Measurements from ENCODE around the gene TCEA3.

The TCEA3 gene

DNA sequence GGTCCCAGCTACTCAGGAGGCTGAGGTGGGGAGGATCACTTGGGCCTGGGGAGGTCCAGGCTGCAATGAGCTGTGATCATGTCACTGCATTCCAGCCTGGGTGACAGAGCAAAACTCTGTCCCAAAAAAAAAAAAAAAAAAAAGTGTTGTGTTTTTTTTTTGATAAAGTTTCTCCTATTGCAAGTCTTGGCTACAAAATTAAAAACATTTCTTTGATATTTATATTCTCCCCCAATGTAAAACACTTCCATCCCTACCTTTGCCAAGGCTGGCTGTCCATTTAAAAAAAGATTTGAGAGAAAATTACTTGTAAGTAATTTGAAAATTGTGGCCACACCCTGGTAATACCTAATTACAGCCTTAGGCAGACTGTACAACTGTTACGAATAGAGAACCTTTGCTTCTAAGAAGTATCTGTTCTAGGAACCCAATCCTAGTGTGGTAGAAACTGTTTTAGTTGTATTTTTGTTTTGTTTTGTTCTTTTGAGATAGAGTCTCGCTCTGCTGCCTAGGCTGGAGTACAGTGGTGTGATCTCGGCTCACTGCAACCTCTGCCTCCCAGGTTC lies 66.2 kb downstream of the TCEA3 start:
- DNase-seq (ENCODE audit: low spot score) (no peak), ATAC-seq (ENCODE audit: low read depth) (no peak)
- no peak overlapping the region for H3K27ac ChIP-seq (ENCODE audit: poor library complexity, severe bottlenecking)
- no peaks in the 10 kb centered on the region for H3K4me1 ChIP-seq (ENCODE audit: insufficient read depth, poor library complexity, severe bottlenecking)
- H3K36me3 ChIP-seq (ENCODE audit: low read depth): peaks cover 46% of the 10 kb centered on the region
- TF ChIP-seq, protein P1, sequence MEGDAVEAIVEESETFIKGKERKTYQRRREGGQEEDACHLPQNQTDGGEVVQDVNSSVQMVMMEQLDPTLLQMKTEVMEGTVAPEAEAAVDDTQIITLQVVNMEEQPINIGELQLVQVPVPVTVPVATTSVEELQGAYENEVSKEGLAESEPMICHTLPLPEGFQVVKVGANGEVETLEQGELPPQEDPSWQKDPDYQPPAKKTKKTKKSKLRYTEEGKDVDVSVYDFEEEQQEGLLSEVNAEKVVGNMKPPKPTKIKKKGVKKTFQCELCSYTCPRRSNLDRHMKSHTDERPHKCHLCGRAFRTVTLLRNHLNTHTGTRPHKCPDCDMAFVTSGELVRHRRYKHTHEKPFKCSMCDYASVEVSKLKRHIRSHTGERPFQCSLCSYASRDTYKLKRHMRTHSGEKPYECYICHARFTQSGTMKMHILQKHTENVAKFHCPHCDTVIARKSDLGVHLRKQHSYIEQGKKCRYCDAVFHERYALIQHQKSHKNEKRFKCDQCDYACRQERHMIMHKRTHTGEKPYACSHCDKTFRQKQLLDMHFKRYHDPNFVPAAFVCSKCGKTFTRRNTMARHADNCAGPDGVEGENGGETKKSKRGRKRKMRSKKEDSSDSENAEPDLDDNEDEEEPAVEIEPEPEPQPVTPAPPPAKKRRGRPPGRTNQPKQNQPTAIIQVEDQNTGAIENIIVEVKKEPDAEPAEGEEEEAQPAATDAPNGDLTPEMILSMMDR (IDR thresholded peaks at IDR 0.05; ENCODE audit: poor library complexity, severe bottlenecking): no peak
- H3K27me3 ChIP-seq (ENCODE audit: insufficient read depth, poor library complexity, severe bottlenecking): no peaks in the 10 kb centered on the region
- peaks cover 29% of the 10 kb centered on the region for H3K9me3 ChIP-seq (ENCODE audit: severe bottlenecking)
- no peak overlapping the region for H3K4me3 ChIP-seq (ENCODE audit: severe bottlenecking)

DNA sequence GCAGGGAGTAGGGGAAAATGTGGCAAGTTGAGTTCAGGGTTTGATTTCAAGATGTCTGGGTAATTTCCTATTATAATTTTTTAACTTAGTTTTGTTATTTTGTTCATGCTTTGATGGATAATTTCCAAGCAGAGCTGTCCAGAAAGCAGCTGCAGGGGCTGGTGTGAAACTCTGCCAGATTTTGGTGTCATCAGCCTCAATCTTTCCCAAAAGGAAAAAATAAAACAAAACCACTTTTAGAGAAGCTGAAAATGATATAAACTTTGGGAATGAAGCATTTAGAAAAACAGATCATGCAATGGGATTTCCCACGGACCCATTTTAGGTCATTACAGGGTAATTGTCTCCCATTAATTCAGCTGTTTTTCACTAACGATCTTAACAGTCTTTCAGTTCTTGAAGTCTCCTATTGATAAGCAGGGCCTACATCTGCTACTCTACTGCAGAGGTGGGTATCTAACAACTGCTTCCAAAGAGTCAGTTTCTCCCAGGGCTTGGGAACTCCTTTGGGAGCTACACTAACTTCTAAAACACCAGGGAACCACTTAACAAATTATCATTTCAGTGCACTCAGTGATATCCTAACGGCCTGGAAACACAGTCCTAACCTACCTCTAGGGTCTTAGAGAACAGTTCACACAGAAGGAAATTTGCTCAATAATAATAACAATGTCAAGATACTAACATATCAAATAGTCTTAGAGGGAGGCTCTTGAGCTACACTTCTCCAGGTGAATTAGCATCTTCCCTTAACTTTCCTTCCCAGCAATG lies 67.2 kb downstream of the TCEA3 start:
- Histone ChIP-seq H3K36me3 (ENCODE audit: low read depth) (peaks cover 36% of the 10 kb centered on the region), H3K27me3 (ENCODE audit: insufficient read depth, poor library complexity, severe bottlenecking) (no peaks in the 10 kb centered on the region), H3K4me1 (ENCODE audit: insufficient read depth, poor library complexity, severe bottlenecking) (no peaks in the 10 kb centered on the region), H3K27ac (ENCODE audit: poor library complexity, severe bottlenecking) (no peak overlapping the region), H3K4me3 (ENCODE audit: severe bottlenecking) (no peak overlapping the region), H3K9me3 (ENCODE audit: severe bottlenecking) (peaks cover 18% of the 10 kb centered on the region)
- no peak for DNase-seq (ENCODE audit: low spot score)
- TF ChIP-seq, protein P1 (IDR thresholded peaks at IDR 0.05; ENCODE audit: poor library complexity, severe bottlenecking): no peak
- ATAC-seq (ENCODE audit: low read depth): no peak

DNA sequence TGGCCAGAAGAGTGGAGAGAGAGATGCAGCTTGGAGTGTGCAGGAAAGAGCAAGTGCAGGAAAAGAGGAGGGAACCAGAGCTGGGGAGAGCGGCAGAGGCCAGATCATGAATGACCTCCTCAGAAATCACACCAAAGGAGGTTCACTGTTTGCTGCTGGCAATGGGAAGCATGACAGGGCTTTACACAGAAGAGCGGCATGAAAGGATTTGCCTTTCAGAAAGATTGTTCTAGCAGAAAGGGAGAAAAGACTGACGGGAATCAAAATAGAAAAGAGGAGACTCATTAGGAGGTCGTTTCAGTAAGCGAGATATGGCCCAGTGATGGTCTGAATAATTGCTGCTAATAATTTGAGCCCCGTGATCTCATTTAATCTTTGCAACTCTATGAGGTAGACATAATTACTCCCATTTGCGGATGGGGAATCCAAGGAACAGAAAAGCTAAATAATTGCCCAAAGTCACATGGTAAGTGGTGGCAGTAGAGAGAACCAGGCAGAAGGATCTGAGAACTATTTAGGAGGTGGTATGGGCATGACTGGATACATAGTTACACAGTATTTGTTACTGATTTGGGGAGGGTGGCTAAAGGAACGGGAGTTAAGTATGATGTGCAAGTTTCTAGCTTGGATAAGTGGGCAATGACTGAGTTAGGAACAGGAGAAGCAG lies 67.9 kb downstream of the TCEA3 start:
- H3K27me3 ChIP-seq (ENCODE audit: insufficient read depth, poor library complexity, severe bottlenecking): no peaks in the 10 kb centered on the region
- DNase-seq (ENCODE audit: low spot score): no peak
- H3K27ac ChIP-seq (ENCODE audit: poor library complexity, severe bottlenecking): no peak overlapping the region
- TF ChIP-seq, protein P1 (IDR thresholded peaks at IDR 0.05; ENCODE audit: poor library complexity, severe bottlenecking): no peak
- H3K4me3 ChIP-seq (ENCODE audit: severe bottlenecking): no peak overlapping the region
- peaks cover 11% of the 10 kb centered on the region for H3K9me3 ChIP-seq (ENCODE audit: severe bottlenecking)
- peaks cover 28% of the 10 kb centered on the region for H3K36me3 ChIP-seq (ENCODE audit: low read depth)
- ATAC-seq (ENCODE audit: low read depth): no peak
- no peaks in the 10 kb centered on the region for H3K4me1 ChIP-seq (ENCODE audit: insufficient read depth, poor library complexity, severe bottlenecking)

DNA sequence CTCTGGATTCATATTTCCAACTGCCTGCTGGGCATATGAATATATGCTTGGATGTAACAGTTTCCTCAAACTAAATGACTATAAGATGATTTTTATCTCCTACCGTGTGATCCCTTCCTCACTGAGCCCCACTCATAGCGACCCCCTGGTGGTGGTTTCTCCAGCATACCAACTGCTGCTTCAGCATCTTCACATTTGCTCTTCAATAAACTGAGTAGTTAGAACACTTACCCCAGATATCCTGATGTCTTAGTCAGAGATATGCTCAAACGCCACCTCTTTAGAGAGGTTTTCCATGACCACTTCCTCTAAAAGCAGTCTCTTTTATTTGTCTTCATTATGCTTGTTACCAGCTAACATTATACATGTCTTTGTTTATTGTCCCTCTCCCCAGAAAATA lies 70.3 kb downstream of the TCEA3 start:
- DNase-seq (ENCODE audit: low spot score) (no peak), ATAC-seq (ENCODE audit: low read depth) (no peak)
- no peaks in the 10 kb centered on the region for H3K27me3 ChIP-seq (ENCODE audit: insufficient read depth, poor library complexity, severe bottlenecking)
- no peaks in the 10 kb centered on the region for H3K9me3 ChIP-seq (ENCODE audit: severe bottlenecking)
- no peak overlapping the region for H3K4me3 ChIP-seq (ENCODE audit: severe bottlenecking)
- TF ChIP-seq, protein P1 (IDR thresholded peaks at IDR 0.05; ENCODE audit: poor library complexity, severe bottlenecking): no peak
- H3K27ac ChIP-seq (ENCODE audit: poor library complexity, severe bottlenecking): no peak overlapping the region
- no peaks in the 10 kb centered on the region for H3K4me1 ChIP-seq (ENCODE audit: insufficient read depth, poor library complexity, severe bottlenecking)
- peaks cover 5% of the 10 kb centered on the region; the same call in 1 of the 2 replicates for H3K36me3 ChIP-seq (ENCODE audit: low read depth)

All from RWPE2 (cell line).